ENCODE results near the gene COL4A5.

COL4A5 gene

GRCh38 chrX:108415146-108415545, 24.5 kb upstream of the COL4A5 start:
- no peak for DNase-seq (ENCODE audit: low read depth)
- no peak overlapping the region for H3K4me3 ChIP-seq (ENCODE audit: low read length)
- TF ChIP-seq, protein P1, sequence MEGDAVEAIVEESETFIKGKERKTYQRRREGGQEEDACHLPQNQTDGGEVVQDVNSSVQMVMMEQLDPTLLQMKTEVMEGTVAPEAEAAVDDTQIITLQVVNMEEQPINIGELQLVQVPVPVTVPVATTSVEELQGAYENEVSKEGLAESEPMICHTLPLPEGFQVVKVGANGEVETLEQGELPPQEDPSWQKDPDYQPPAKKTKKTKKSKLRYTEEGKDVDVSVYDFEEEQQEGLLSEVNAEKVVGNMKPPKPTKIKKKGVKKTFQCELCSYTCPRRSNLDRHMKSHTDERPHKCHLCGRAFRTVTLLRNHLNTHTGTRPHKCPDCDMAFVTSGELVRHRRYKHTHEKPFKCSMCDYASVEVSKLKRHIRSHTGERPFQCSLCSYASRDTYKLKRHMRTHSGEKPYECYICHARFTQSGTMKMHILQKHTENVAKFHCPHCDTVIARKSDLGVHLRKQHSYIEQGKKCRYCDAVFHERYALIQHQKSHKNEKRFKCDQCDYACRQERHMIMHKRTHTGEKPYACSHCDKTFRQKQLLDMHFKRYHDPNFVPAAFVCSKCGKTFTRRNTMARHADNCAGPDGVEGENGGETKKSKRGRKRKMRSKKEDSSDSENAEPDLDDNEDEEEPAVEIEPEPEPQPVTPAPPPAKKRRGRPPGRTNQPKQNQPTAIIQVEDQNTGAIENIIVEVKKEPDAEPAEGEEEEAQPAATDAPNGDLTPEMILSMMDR (conservative IDR thresholded peaks at IDR 0.05; ENCODE audit: low read length): no peak

DNA sequence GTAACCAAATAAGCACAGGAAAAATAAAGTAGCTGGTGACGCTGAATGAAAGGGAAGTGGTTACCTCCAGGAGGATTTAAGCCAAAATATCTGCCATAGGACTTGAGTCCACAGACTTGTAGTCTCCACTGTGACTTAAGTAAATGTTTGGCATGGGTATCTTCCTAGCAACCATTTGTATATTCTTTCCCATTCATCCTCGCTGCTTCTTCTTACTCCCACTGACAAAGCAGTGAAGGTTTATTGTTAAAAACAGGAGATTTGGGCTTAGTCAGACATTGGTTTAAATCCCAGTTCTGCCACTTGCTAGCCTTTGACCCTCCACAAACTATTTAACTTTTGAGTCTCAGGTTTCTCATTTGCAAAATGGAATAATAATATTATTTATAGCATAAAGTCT, 23.7 kb upstream of the COL4A5 start:
- DNase-seq (ENCODE audit: low read depth): no peak
- no peak overlapping the region for H3K4me3 ChIP-seq (ENCODE audit: low read length)
- TF ChIP-seq, protein P1 (conservative IDR thresholded peaks at IDR 0.05; ENCODE audit: low read length): no peak

GRCh38 chrX:108417257-108417656, 22.4 kb upstream of the COL4A5 start:
- TF ChIP-seq, protein P1 (conservative IDR thresholded peaks at IDR 0.05; ENCODE audit: low read length): no peak
- no peak for DNase-seq (ENCODE audit: low read depth)
- H3K4me3 ChIP-seq (ENCODE audit: low read length): no peak overlapping the region

GRCh38 chrX:108419401-108419800, 20.2 kb upstream of the COL4A5 start:
- no peak for DNase-seq (ENCODE audit: low read depth)
- TF ChIP-seq, protein P1 (conservative IDR thresholded peaks at IDR 0.05; ENCODE audit: low read length): no peak
- no peak overlapping the region for H3K4me3 ChIP-seq (ENCODE audit: low read length)

- H3K4me3 ChIP-seq (ENCODE audit: low read length): no peak overlapping the region
- DNase-seq (ENCODE audit: low read depth): no peak
- TF ChIP-seq, protein P1 (conservative IDR thresholded peaks at IDR 0.05; ENCODE audit: low read length): no peak
Observed at GRCh38 chrX:108420481-108420880, 19.2 kb upstream of the COL4A5 start.

- no peak for DNase-seq (ENCODE audit: low read depth)
- H3K4me3 ChIP-seq (ENCODE audit: low read length): no peak overlapping the region
- TF ChIP-seq, protein P1 (conservative IDR thresholded peaks at IDR 0.05; ENCODE audit: low read length): no peak
Observed at GRCh38 chrX:108426262-108426661, 13.4 kb upstream of the COL4A5 start.

DNA sequence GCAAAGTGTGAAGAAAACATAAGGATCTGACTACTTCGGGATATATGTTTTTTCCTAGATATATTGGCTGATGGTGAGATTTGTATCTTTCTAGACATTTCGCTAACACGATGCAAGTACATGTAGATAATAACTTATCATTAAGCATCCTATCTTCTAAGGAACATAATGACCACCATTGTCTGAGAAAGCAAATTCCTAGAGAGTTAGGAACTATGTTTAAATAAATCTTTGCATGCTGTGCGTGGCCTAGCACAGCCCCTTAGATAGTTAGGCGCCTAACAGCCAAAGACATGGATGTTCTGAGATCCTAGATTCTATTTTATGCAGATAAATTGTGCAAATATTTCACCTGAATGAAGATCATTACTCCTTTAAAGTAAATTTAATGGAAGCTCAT, 4.4 kb upstream of the COL4A5 start:
- DNase-seq (ENCODE audit: low read depth): no peak

More for the DNA sequence above, 4.4 kb upstream of the COL4A5 start:
- TF ChIP-seq, protein P1 (conservative IDR thresholded peaks at IDR 0.05; ENCODE audit: low read length): no peak
- no peak overlapping the region for H3K4me3 ChIP-seq (ENCODE audit: low read length)
